ENCODE measurements around the gene STRADA. TPM values are rescaled to one million over a fixed set of nuclear protein-coding genes. Genes with fewer than 3 reads are reported as not detected.

The STRADA gene
- total and polyA plus RNA-seq, 10 of the 15 experiments (the other 5 are each of a cell fraction or from before 2014, with no cell fraction given): 13.3 to 54.1 (median 44.0) TPM

DNA sequence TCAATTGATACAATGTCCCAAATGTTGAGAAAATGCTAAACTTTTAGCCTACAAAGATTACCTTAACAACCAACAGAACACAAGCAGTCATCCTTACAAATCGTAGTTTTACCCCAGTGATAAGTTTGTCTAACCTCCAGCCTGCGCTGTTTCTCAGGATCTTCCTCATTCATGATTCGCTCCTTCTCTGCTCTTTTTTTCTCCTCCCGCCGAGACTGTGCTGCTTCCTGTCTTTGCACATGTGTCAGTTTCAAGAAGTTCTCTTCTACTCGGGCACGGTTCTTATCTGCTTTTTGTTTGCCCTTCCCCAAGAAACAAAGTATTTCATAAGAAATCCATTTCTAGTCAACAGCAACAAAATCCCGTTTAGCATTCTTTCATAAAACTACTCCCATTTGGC, 10.2 kb upstream of the STRADA start:
- Histone ChIP-seq H3K4me2 (ENCODE audit: control insufficient read depth, insufficient read depth) (peak overlapping the region; percentile 50; the same call in 1 of the 2 replicates), H3K4me1 (ENCODE audit: control insufficient read depth, insufficient read depth, low read length) (peaks cover 4% of the 10 kb centered on the region; the same call in 1 of the 2 replicates), H4K20me1 (ENCODE audit: control insufficient read depth, insufficient read depth) (no peaks in the 10 kb centered on the region), H3K79me2 (ENCODE audit: control insufficient read depth, insufficient read depth, low read length) (no peaks in the 10 kb centered on the region), H3K27me3 (replicated peaks in 1 of 2; ENCODE audit: control insufficient read depth in 2 of 2, insufficient read depth in 2 of 2, low read length in 1 of 2) (no peaks in the 10 kb centered on the region), H2AFZ (ENCODE audit: control insufficient read depth, low read depth, low read length) (peak overlapping the region; percentile 41; the same call in 1 of the 2 replicates), H3K36me3 (ENCODE audit: control insufficient read depth in 2 of 2, insufficient read depth in 2 of 2, low read length in 1 of 2) (peaks cover 5 to 23% of the 10 kb centered on the region in 2 experiments), H3K27ac (ENCODE audit: control insufficient read depth, insufficient read depth) (peak overlapping the region; percentile 58), H3K9me3 (replicated peaks; ENCODE audit: control insufficient read depth, insufficient read depth, low read length) (no peaks in the 10 kb centered on the region), H3K4me3 (no peak overlapping the region), H3K9ac (ENCODE audit: control insufficient read depth, insufficient read depth, low read length) (peak overlapping the region; percentile 15; the same call in 1 of the 2 replicates)
- RAD21 ChIA-PET (ENCODE audit: unreplicated experiment): interaction anchor here (0.8 kb wide), 1 partner anchor 22 kb away, joined by 3 read pairs; the partner anchor contains the start of gene CCDC47
- FAIRE-seq (peak; percentile 76), DNase-seq (ENCODE audit: low read depth, low spot score) (no peak), ATAC-seq (0 out of 3 replicates have a peak, but pooled peaks have one; percentile 21)
- WGBS (ENCODE audit: insufficient coverage, insufficient replicate concordance, low lambda C conversion rate, missing lambda C conversion rate): 50% methylated on average over 8 of the region's 8 CpGs
- intact Hi-C loops (cut with micrococcal nuclease; ENCODE audit: unreplicated experiment): no loop called here
- POLR2A ChIA-PET: interaction anchor here (0.6 to 2.1 kb wide), 3 partner anchors 9 to 107 kb away, joined by 3 to 9 read pairs (median 3); no protein-coding TSS in a partner anchor
- TSS peak; percentile 48 for BruUV-seq (replicated peaks)
- SMC1A ChIA-PET (ENCODE audit: uncharacterized antibody, unreplicated experiment): interaction anchor here (0.7 to 1.2 kb wide), 2 partner anchors 13 to 82 kb away, joined by 3 to 4 read pairs; no protein-coding TSS in a partner anchor
- TF ChIP-seq, protein P1, sequence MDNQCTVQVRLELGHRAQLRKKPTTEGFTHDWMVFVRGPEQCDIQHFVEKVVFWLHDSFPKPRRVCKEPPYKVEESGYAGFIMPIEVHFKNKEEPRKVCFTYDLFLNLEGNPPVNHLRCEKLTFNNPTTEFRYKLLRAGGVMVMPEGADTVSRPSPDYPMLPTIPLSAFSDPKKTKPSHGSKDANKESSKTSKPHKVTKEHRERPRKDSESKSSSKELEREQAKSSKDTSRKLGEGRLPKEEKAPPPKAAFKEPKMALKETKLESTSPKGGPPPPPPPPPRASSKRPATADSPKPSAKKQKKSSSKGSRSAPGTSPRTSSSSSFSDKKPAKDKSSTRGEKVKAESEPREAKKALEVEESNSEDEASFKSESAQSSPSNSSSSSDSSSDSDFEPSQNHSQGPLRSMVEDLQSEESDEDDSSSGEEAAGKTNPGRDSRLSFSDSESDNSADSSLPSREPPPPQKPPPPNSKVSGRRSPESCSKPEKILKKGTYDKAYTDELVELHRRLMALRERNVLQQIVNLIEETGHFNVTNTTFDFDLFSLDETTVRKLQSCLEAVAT (IDR thresholded peaks at IDR 0.05): no peak
- no peak for TF ChIP-seq ZNF622 (IDR thresholded peaks at IDR 0.05)
- TF ChIP-seq LARP7 (IDR thresholded peaks at IDR 0.05): no peak
- no peak for TF ChIP-seq ATF7 (IDR thresholded peaks at IDR 0.05; ENCODE audit: low read depth)
- TF ChIP-seq, protein P2, sequence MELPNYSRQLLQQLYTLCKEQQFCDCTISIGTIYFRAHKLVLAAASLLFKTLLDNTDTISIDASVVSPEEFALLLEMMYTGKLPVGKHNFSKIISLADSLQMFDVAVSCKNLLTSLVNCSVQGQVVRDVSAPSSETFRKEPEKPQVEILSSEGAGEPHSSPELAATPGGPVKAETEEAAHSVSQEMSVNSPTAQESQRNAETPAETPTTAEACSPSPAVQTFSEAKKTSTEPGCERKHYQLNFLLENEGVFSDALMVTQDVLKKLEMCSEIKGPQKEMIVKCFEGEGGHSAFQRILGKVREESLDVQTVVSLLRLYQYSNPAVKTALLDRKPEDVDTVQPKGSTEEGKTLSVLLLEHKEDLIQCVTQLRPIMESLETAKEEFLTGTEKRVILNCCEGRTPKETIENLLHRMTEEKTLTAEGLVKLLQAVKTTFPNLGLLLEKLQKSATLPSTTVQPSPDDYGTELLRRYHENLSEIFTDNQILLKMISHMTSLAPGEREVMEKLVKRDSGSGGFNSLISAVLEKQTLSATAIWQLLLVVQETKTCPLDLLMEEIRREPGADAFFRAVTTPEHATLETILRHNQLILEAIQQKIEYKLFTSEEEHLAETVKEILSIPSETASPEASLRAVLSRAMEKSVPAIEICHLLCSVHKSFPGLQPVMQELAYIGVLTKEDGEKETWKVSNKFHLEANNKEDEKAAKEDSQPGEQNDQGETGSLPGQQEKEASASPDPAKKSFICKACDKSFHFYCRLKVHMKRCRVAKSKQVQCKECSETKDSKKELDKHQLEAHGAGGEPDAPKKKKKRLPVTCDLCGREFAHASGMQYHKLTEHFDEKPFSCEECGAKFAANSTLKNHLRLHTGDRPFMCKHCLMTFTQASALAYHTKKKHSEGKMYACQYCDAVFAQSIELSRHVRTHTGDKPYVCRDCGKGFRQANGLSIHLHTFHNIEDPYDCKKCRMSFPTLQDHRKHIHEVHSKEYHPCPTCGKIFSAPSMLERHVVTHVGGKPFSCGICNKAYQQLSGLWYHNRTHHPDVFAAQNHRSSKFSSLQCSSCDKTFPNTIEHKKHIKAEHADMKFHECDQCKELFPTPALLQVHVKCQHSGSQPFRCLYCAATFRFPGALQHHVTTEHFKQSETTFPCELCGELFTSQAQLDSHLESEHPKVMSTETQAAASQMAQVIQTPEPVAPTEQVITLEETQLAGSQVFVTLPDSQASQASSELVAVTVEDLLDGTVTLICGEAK (IDR thresholded peaks at IDR 0.05; ENCODE audit: borderline replicate concordance): no peak
- no peak for TF ChIP-seq CHD2 (IDR thresholded peaks at IDR 0.05; ENCODE audit: borderline replicate concordance, low read depth, low read length)
- TF ChIP-seq NBN (IDR thresholded peaks at IDR 0.05): no peak
- no peak for TF ChIP-seq ZNF384 (IDR thresholded peaks at IDR 0.05; ENCODE audit: borderline replicate concordance, low read depth, low read length)
- TF ChIP-seq CBFB (IDR thresholded peaks at IDR 0.05; ENCODE audit: low read depth): no peak
- TF ChIP-seq HCFC1 (IDR thresholded peaks at IDR 0.05; ENCODE audit: low read length): no peak
- CTCF ChIA-PET: interaction anchor here (1.9 kb wide), 1 partner anchor 17 kb away, joined by 7 read pairs; no protein-coding TSS in a partner anchor
- in situ Hi-C loops (cut with MboI): no loop called here
